Activated CD4-positive, alpha-beta memory T cell treated with anti-CD3 and anti-CD28 coated beads, Interleukin-2, amount 10 ng/mL, durations not matched to agents 7 days and 5 days (primary cell): ENCODE data around the gene AMPH. TPM values are rescaled to one million over a fixed set of nuclear protein-coding genes. Genes with fewer than 3 reads are reported as not detected.
"Not testable (repeated sequence)": the region's sequence is repeated elsewhere in the genome, so short reads cannot be mapped to it uniquely, and the experiment has no call there.

Source experiments
- CTCF ChIA-PET: fragments of 350-600 bp; sonication (Branson Sonifier 250); formaldehyde crosslinking; loops from one replicate; lab custom pipeline; 2021; ENCODE audit warnings: antibody characterized with exemption, inconsistent platforms; lab: Charles Lee
- POLR2A ChIA-PET: fragments of 350-600 bp; sonication (Branson Sonifier 250); formaldehyde crosslinking; loops from one replicate; lab custom pipeline; 2021; ENCODE audit warnings: antibody characterized with exemption; lab: Charles Lee
- DNase-seq: peaks from one replicate; pipeline ENCODE4 v3.0.0-alpha.2; 2020
- H3K27ac Mint-ChIP-seq: one replicate; pipeline ENCODE4 v1.8.0; 2021; ENCODE audit warnings: mild to moderate bottlenecking, mixed read lengths
- H3K27me3 Mint-ChIP-seq: one replicate; pipeline ENCODE4 v1.8.0; 2021; ENCODE audit warnings: mixed read lengths
- H3K36me3 Mint-ChIP-seq: one replicate; pipeline ENCODE4 v1.8.0; 2021; ENCODE audit warnings: low read depth, mixed read lengths
- H3K4me1 Mint-ChIP-seq: one replicate; pipeline ENCODE4 v1.8.0; 2021; ENCODE audit warnings: mixed read lengths
- H3K4me3 Mint-ChIP-seq: one replicate; pipeline ENCODE4 v1.8.0; 2021; ENCODE audit warnings: mild to moderate bottlenecking, mixed read lengths
- H3K9me3 Mint-ChIP-seq: one replicate; pipeline ENCODE4 v1.8.0; 2021; ENCODE audit warnings: mixed read lengths
- total RNA-seq, 2 experiments: library from RNA; stranded (reverse); gene quantifications; one replicate each; pipeline ENCODE4 v1.2.3, GENCODE V29; 2021

AMPH gene
- total RNA-seq, 2 experiments from 2014 or later, result not detected

DNA sequence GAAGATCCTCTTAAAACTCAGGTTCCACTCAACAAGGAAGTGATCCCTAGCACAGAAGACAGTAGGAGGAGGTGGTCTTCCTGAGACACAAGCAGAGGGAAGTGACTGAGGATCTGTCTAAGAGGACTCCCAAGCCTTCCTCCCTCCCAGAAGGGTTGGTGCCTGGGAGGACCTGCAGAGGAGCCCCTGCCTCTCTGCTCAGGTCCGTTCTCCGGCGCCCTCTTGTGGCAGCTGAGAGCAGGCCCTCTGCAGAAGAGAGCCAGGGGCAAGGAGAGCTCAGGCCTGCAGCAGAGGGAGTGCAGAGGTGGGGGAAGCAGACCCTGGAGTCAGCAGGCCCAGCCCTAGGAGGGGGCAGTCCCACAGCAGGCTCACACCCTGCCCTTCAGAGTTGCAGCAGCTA is 267.8 kb downstream of the AMPH start:
- Mint-ChIP-seq H3K4me1 (peaks cover 59% of the 10 kb centered on the region), H3K4me3 (peak overlapping the region; percentile 72), H3K27ac (peak overlapping the region; percentile 97), H3K36me3 (peaks cover 38% of the 10 kb centered on the region)
- POLR2A ChIA-PET, result interaction anchor here (1.2 to 1.3 kb wide), 2 partner anchors 141 to 148 kb away, joined by 3 to 4 read pairs; no protein-coding TSS in a partner anchor
- CTCF ChIA-PET, result interaction anchor here (0.6 to 2.4 kb wide), 10 partner anchors 10 to 186 kb away, joined by 3 to 19 read pairs (median 4); partner anchors contain the start of gene STARD3NL
- not testable (repeated sequence) for H3K27me3 Mint-ChIP-seq, H3K9me3 Mint-ChIP-seq
- DNase-seq, result peak; percentile 84

DNA sequence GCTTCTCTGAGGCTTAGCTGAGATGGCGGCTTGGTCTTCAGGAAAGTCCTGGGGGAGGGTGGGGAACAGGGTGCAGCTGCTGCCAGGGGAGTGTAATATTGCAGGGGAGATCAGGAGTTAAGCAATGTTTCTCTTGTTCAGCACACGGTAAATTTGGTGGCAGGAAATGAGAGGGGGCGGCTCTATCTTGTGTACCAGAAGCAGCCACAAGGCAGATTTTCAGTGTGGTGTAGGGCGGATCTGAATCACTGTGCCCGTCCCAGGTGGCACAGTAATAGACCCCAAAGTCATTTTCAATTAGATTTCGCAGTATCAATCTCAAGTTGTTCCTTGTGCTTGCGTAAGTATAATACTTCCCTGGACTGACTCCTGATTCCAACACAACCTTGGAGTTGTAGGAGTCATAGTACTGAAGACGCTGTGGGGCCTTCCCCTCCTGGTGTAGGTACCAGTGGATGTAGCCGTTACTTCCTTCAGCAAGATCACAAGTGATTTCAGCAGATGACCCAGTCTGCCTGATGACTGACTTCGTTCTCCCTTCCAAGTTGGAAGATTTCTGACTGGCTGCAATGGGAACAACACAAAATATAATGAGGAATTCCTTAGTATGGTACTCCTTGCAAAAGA is 268.4 kb downstream of the AMPH start:
- not testable (repeated sequence) for H3K27me3 Mint-ChIP-seq, H3K9me3 Mint-ChIP-seq
- peaks cover 37% of the 10 kb centered on the region for H3K36me3 Mint-ChIP-seq
- peak overlapping the region; percentile 97 for H3K27ac Mint-ChIP-seq
- DNase-seq, result peak; percentile 68
- ChIA-PET CTCF (interaction anchor here (0.9 to 2.4 kb wide), 9 partner anchors 9 to 185 kb away, joined by 3 to 19 read pairs (median 4); partner anchors contain the start of gene STARD3NL), POLR2A (interaction anchor here (1.1 to 1.4 kb wide), 4 partner anchors 18 to 147 kb away, joined by 3 to 4 read pairs (median 4); no protein-coding TSS in a partner anchor)
- peaks cover 56% of the 10 kb centered on the region for H3K4me1 Mint-ChIP-seq
- H3K4me3 Mint-ChIP-seq, result peak overlapping the region; percentile 72

DNA sequence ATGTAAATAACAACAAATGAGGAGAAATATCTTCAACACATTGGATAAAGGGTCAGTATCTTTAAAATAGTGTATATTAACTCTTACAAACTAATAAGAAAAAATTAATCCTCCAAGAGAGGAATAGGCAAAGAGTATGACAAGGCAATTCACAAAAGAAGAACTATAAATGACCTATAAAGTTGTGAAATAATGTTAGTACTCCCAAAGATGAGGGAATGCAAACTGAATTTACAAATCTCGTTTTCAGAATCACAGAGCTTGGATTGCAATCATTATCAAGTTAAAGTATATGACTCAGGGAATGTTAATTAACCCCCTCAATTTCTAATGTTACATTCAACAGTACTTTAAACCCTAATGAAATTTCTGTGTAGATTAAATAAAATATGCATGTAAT is 270.4 kb downstream of the AMPH start:
- Mint-ChIP-seq H3K36me3 (peaks cover 38% of the 10 kb centered on the region), H3K4me1 (peaks cover 47% of the 10 kb centered on the region), H3K27me3 (no peaks in the 10 kb centered on the region), H3K9me3 (no peaks in the 10 kb centered on the region), H3K4me3 (peak overlapping the region; percentile 97), H3K27ac (peak overlapping the region; percentile 96)
- POLR2A ChIA-PET, result interaction anchor here (0.8 kb wide), 1 partner anchor 145 kb away, joined by 3 read pairs; no protein-coding TSS in a partner anchor
- no peak for DNase-seq
- CTCF ChIA-PET, result interaction anchor here (0.7 to 1.6 kb wide), 3 partner anchors 16 to 145 kb away, joined by 3 to 6 read pairs (median 4); no protein-coding TSS in a partner anchor

DNA sequence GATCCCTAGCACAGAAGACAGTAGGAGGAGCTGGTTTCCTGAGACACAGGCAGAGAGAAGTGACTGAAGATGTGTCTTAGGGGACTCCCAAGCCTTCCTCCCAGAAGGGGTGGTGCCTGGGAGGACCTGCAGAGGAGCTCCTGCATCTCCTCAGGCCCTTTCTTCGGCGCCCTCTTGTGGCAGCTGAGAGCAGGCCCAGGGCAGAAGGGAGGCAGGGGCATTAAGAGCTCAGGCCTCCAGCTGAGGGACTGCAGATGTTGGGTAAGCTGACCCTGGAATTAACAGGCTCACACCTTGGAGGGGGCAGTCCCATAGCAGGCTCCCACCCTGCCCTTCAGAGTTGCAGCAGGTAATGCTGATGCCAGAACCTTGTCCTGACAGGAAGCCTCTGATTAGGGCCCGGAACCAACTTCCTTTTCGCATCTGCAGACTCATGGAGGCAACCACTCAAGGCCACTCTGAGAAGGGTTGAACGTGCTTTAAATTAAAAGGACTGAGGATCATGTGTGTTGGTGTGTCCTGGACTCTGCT is 272.0 kb downstream of the AMPH start:
- Mint-ChIP-seq H3K4me1 (peaks cover 44% of the 10 kb centered on the region), H3K27ac (peak overlapping the region; percentile 96), H3K36me3 (peaks cover 30% of the 10 kb centered on the region), H3K4me3 (peak overlapping the region; percentile 97)
- peak; percentile 78 for DNase-seq
- H3K9me3 Mint-ChIP-seq, H3K27me3 Mint-ChIP-seq: not testable (repeated sequence)
- CTCF ChIA-PET, result interaction anchor here (0.8 to 6.4 kb wide), 10 partner anchors 9 to 142 kb away, joined by 3 to 90 read pairs (median 4); no protein-coding TSS in a partner anchor
- POLR2A ChIA-PET, result interaction anchor here (1.2 kb wide), 1 partner anchor 141 kb away, joined by 4 read pairs; no protein-coding TSS in a partner anchor

DNA sequence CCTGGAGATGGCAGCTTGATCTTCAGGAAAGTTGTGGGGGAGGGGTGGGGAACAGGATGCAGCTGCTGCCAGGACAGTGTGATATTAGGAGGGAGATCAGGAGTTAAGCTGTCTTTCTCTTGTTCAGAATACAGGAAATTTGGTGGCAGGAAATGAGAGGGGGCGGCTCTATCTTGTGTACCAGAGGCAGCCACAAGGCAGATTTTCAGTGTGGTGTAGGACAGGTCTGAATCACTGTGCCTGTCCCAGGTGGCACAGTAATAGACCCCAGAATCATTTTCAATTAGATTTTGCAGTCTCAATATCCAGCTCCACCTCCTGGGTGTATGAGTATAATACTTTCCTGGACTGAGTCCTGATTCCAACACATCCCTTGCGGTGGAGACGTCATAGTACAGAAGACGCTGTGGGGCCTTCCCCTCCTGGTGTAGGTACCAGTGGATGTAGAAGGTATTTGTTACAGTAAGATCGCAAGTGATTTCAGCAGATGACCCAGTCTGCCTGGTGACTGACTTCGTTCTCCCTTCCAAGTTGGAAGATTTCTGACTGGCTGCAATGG is 272.8 kb downstream of the AMPH start:
- peak; percentile 62 for DNase-seq
- H3K9me3 Mint-ChIP-seq, H3K27me3 Mint-ChIP-seq: not testable (repeated sequence)
- Mint-ChIP-seq H3K36me3 (peaks cover 23% of the 10 kb centered on the region), H3K4me3 (peak overlapping the region; percentile 97), H3K4me1 (peaks cover 45% of the 10 kb centered on the region), H3K27ac (peak overlapping the region; percentile 96)
- ChIA-PET CTCF (interaction anchor here (0.8 to 6.4 kb wide), 11 partner anchors 9 to 159 kb away, joined by 3 to 90 read pairs (median 3); no protein-coding TSS in a partner anchor), POLR2A (interaction anchor here (1.2 kb wide), 1 partner anchor 140 kb away, joined by 4 read pairs; no protein-coding TSS in a partner anchor)

DNA sequence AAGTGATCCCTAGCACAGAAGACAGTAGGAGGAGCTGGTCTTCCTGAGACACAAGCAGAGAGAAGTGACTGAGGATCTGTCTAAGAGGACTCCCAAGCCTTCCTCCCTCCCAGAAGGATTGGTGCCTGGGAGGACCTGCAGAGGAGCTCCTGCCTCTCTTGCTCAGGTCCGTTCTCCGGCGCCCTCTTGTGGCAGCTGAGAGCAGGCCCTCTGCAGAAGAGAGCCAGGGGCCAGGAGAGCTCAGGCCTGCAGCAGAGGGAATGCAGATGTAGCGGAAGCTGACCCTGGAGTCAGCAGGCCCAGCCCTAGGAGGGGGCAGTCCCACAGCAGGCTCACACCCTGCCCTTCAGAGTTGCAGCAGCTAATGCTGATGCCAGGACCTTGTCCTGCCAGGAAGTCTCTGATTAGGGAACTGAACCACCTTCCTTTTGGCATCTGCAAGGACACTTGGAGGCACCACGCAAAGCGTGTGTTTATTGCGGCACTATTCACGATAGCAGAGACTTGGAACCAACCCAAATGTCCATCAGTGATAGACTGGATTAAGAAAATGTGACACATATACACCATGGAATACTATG is 276.8 kb downstream of the AMPH start:
- Mint-ChIP-seq H3K36me3 (peaks cover 13% of the 10 kb centered on the region), H3K4me3 (peak overlapping the region; percentile 67), H3K4me1 (peaks cover 32% of the 10 kb centered on the region), H3K27ac (peak overlapping the region; percentile 88)
- H3K27me3 Mint-ChIP-seq, POLR2A ChIA-PET, H3K9me3 Mint-ChIP-seq: not testable (repeated sequence)
- peak; percentile 61 for DNase-seq
- CTCF ChIA-PET, result interaction anchor here (0.7 to 6.4 kb wide), 24 partner anchors 8 to 246 kb away, joined by 3 to 90 read pairs (median 4); partner anchors contain the start of gene STARD3NL

DNA sequence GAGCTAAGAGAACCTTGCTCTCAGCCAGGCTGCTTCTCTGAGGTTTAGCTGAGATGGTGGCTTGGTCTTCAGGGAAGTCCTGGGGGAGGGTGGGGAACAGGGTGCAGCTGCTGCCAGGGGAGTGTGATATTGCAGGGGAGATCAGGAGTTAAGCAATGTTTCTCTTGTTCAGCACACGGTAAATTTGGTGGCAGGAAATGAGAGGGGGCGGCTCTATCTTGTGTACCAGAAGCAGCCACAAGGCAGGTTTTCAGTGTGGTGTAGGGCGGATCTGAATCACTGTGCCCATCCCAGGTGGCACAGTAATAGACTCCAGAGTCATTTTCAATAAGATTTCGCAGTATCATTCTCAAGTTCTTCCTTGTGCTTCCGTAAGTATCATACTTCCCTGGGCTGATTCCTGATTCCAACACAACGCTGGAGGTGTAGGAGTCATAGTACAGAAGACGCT is 277.7 kb downstream of the AMPH start:
- H3K27me3 Mint-ChIP-seq, POLR2A ChIA-PET, DNase-seq, H3K9me3 Mint-ChIP-seq, H3K36me3 Mint-ChIP-seq: not testable (repeated sequence)
- Mint-ChIP-seq H3K27ac (peak overlapping the region; percentile 88), H3K4me3 (peak overlapping the region; percentile 67), H3K4me1 (peaks cover 31% of the 10 kb centered on the region)
- CTCF ChIA-PET, result interaction anchor here (0.7 to 6.4 kb wide), 16 partner anchors 9 to 244 kb away, joined by 3 to 90 read pairs (median 4); no protein-coding TSS in a partner anchor

DNA sequence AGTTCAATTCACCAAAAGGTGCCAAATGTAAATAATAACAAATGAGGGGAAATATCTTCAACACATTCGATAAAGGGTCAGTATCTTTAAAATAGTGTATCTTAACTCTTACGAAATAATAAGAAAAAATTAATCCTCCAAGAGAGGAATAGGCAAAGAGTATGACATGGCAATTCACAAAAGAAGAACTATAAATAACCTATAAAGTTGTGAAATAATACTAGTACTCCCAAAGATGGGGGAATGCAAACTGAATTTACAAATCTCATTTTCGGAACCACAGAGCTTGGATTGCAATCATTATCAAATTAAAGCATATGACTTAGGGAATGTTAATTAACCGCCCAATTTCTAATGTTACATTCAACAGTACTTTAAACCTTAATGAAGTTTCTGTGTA is 279.6 kb downstream of the AMPH start:
- CTCF ChIA-PET, result interaction anchor here (2.5 to 6.4 kb wide), 2 partner anchors 16 to 136 kb away, joined by 9 to 44 read pairs; no protein-coding TSS in a partner anchor
- H3K9me3 Mint-ChIP-seq, result no peaks in the 10 kb centered on the region
- DNase-seq, result no peak
- no peak overlapping the region for H3K27ac Mint-ChIP-seq
- H3K4me1 Mint-ChIP-seq, result peaks cover 28% of the 10 kb centered on the region
- no peaks in the 10 kb centered on the region for H3K27me3 Mint-ChIP-seq
- H3K4me3 Mint-ChIP-seq, result peak overlapping the region; percentile 41
- H3K36me3 Mint-ChIP-seq, result peaks cover 4% of the 10 kb centered on the region
- POLR2A ChIA-PET, result no interaction called here

DNA sequence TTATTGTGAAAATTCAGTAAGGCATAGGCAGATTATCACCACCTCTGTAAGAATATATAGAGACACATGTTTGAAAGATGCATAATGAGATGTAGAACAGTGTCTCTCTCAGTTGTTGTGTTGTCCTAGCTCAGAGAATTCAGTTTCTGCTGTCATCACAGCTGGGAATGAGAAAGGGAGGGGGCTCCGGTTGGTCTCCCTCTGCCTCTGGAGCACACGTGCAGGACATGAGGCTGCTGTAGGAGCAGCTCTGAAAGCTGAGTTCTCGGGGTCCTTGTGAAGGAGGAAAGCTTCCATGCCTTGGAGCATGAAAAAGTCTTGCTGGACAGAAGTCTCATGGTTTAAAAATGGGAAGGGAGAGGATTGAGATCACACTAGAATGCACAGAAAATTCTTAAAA is 280.4 kb downstream of the AMPH start:
- DNase-seq, H3K36me3 Mint-ChIP-seq, POLR2A ChIA-PET, H3K27me3 Mint-ChIP-seq, H3K9me3 Mint-ChIP-seq: not testable (repeated sequence)
- peaks cover 31% of the 10 kb centered on the region for H3K4me1 Mint-ChIP-seq
- CTCF ChIA-PET, result interaction anchor here (2.5 to 6.4 kb wide), 2 partner anchors 15 to 135 kb away, joined by 9 to 44 read pairs; no protein-coding TSS in a partner anchor
- peak overlapping the region; percentile 69 for H3K4me3 Mint-ChIP-seq
- peak overlapping the region; percentile 84 for H3K27ac Mint-ChIP-seq

DNA sequence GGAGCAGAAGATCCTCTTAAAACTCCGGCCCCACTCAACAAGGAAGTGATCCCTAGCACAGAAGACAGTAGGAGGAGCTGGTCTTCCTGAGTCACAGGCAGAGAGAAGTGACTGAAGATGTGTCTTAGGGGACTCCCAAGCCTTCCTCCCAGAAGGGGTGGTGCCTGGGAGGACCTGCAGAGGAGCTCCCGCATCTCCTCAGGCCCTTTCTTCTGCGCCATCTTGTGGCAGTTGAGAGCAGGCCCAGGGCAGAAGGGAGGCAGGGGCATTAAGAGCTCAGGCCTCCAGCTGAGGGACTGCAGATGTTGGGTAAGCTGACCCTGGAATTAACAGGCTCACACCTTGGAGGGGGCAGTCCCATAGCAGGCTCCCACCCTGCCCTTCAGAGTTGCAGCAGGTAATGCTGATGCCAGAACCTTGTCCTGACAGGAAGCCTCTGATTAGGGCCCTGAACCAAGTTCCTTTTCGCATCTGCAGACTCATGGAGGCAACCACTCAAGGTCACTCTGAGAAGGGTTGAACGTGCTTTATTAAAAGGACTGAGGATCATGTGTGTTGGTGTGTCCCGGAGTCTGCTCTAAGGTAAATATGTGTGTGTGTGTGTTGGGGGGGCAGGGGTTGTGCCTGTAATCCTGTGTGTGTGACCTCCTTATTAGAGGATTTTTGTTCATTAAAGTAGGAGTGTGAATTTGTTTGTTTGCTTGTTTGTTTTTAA is 281.1 kb downstream of the AMPH start:
- H3K27ac Mint-ChIP-seq, result peak overlapping the region; percentile 84
- not testable (repeated sequence) for H3K36me3 Mint-ChIP-seq, H3K9me3 Mint-ChIP-seq, H3K27me3 Mint-ChIP-seq
- DNase-seq, result peak; percentile 53
- POLR2A ChIA-PET, result interaction anchor here (1.3 to 1.8 kb wide), 2 partner anchors 13 to 172 kb away, joined by 3 to 4 read pairs; partner anchors contain the start of gene STARD3NL
- CTCF ChIA-PET, result interaction anchor here (0.6 to 6.4 kb wide), 10 partner anchors 8 to 245 kb away, joined by 3 to 44 read pairs (median 4); no protein-coding TSS in a partner anchor
- peaks cover 33% of the 10 kb centered on the region for H3K4me1 Mint-ChIP-seq
- H3K4me3 Mint-ChIP-seq, result peak overlapping the region; percentile 69

DNA sequence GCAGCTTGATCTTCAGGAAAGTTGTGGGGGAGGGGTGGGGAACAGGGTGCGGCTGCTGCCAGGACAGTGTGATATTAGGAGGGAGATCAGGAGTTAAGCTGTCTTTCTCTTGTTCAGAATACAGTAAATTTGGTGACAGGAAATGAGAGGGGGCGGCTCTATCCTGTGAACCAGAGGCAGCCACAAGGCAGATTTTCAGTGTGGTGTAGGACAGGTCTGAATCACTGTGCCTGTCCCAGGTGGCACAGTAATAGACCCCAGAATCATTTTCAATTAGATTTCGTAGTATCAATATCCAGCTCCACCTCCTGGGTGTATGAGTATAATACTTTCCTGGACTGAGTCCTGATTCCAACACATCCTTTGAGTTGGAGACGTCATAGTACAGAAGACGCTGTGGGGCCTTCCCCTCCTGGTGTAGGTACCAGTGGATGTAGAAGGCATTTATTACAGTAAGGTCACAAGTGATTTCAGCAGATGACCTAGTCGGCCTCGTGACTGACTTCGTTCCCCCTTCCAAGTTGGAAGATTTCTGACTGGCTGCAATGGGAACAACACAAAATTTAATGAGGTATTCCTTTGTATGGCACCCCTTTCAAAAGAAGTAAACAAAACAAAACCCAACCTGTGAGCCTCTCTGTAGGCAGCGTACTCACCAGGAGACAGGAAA is 281.9 kb downstream of the AMPH start:
- not testable (repeated sequence) for H3K27me3 Mint-ChIP-seq, DNase-seq, H3K9me3 Mint-ChIP-seq, H3K36me3 Mint-ChIP-seq
- Mint-ChIP-seq H3K4me3 (peak overlapping the region; percentile 69), H3K27ac (peak overlapping the region; percentile 84), H3K4me1 (peaks cover 37% of the 10 kb centered on the region)
- ChIA-PET POLR2A (interaction anchor here (1.3 to 2.2 kb wide), 3 partner anchors 12 to 171 kb away, joined by 3 to 6 read pairs (median 4); partner anchors contain the start of gene STARD3NL), CTCF (interaction anchor here (0.6 to 6.4 kb wide), 11 partner anchors 9 to 244 kb away, joined by 3 to 44 read pairs (median 4); no protein-coding TSS in a partner anchor)
